Colon (tissue), 2 donors: ENCODE data around the gene CUL2.
"Not testable (repeated sequence)": the region's sequence is repeated elsewhere in the genome, so short reads cannot be mapped to it uniquely, and the experiment has no call there.

Experiments used
- FAIRE-seq: peaks from 2 replicates; lab custom pipeline; 2012; peaks lifted over from hg19 to GRCh38; lab: Jason Lieb, UNC
- donor health status: control.
- donor health status: control.

The CUL2 gene

DNA sequence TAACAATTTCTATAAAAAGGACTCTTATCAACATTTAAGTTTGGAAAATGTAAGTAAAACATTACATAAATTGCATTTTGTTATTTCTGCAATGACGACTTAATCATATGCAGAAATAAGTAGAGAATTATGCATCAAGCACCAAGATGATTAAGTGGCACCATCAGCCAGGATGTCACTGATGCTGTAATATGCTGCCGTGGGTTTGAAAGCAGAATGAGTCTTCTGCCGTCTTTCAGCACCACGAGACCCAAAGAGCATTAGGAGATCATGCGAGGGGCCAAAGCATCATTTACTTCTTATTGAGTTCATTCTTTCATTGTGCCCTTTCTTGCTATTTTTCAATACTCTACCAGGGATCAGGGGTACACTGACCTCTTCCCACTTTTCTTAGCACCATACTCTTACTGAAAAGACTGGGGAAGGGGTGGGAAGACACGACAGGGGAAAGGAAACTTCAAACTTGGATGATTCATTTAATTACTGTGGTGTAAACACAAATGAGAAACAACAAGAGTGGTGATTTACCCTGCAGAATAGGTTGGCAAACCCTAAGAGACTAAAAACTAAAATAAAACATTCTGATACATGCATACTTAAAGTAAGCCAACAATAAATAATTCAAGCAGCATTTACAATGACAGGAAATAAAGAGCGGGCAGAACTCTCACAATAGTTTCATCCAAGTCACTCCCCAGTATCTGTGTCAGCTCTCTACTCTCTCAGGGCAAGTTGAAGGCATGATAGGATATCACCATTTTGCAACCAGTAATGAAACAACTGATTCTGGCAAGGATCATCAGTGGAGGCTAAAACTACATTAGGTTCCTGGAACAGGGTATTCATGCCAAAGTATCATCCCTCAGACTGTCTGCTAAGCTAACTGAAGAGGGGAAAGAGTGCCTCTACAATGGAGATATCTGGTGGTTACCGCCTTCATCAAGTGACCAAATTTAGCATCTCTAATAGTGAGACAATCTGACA lies 70.8 kb downstream of the CUL2 start:
- FAIRE-seq = no peak

DNA sequence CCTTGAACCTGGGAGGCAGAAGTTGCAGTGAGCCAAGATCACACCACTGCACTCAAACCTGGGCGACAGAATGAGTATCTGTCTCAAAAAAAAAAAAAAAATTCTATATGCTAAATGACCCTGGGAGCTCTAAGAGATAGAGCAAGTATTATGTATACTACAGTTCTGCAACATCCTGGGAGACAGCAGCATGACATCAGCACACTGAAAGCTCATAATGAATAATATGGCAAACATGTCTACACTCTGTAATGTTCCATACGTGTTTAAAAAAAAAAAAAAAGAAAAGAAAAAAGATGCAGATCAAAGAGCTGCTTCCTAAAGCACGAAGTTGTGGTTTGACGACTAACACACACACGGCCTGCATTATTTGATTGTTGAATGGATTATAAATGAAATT lies 72.5 kb downstream of the CUL2 start:
- no peak for FAIRE-seq

- FAIRE-seq = no peak
These were observed 74.2 kb downstream of the CUL2 start for GRCh38 chr10:35015843-35016408.

GRCh38 chr10:35012781-35013180 lies 77.4 kb downstream of the CUL2 start:
- FAIRE-seq = no peak

DNA sequence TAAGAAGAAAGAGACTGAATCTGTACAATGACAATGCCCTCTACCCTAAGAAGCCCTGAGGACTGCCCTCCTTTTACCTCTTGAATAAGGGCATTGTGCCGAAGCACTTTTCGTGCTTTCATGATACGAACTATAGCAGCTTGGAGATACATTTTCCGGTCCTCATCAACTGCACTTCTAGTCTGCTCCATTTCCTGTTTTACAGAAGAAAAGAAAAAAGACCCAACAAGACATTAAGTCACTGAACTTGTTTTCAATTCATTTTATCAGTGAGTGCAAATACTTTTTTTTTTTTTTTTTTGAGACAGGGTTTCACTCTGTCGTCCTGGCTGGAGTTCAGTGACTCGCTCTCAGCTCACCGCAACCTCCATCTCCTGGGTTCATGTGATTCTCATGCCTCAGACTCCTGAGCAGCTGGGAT lies 78.4 kb downstream of the CUL2 start:
- FAIRE-seq = no peak

GRCh38 chr10:35007858-35008301 lies 82.3 kb downstream of the CUL2 start:
- FAIRE-seq = no peak

DNA sequence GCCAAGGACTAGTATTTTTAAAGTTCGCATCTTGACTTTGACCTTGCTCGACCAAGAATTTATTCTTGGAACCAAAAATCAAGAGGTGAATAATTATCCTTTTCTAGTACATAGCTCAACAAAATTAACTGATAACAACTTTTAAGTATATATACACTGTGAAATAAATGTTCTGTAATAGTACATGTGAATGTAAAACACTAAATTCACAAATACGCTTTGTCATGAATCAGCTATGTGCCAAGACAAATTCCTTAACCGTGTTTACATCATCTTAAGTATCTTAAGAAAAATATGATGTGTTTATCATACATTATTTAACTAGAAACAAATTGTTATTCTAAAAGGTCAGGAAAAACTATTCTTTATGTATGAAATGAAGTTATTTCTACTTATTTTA lies 83.3 kb downstream of the CUL2 start:
- FAIRE-seq = no peak

GRCh38 chr10:35005868-35006267 lies 84.3 kb downstream of the CUL2 start:
- no peak for FAIRE-seq

GRCh38 chr10:35004651-35005050 lies 85.5 kb downstream of the CUL2 start:
- no peak for FAIRE-seq

DNA sequence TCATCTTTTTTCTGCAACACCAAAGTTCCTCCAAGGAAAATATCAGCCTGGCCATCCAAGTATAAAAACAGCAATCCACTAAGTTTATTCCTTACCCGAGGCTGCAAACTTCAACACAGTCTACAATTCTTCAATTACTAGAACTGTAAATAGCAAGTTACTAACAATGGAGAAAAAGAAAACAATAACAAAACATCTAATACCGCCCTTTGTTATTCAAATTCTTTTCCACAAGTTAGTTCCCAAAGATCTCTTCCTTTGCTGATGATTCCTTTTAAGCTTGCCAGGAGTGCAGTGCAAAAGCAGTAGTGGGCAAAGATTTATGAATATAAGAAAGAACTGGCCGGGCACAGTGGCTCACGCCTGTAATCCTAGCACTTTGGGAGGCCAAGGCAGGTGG lies 86.2 kb downstream of the CUL2 start:
- no peak for FAIRE-seq

DNA sequence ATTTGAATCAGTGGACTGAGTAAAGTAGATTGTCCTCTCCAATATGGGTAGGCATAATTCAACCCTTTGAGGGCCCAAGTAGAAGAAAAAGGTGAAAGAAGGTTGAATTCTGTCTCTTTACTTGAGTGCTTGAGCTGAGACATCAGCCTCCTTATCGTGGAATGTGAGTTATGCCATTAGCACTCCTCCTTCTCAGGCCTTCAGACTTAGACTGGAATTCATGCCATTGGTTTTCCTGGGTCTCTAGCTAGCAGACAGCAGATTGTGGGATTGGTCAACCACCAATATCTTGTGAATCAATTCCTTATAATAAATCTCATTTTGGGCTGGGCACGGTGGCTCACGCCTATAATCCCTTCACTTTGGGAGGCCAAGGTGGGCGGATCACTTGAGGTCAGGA lies 89.2 kb downstream of the CUL2 start:
- FAIRE-seq = no peak

- no peak for FAIRE-seq
These were observed 90.6 kb downstream of the CUL2 start for GRCh38 chr10:34999532-34999931.

DNA sequence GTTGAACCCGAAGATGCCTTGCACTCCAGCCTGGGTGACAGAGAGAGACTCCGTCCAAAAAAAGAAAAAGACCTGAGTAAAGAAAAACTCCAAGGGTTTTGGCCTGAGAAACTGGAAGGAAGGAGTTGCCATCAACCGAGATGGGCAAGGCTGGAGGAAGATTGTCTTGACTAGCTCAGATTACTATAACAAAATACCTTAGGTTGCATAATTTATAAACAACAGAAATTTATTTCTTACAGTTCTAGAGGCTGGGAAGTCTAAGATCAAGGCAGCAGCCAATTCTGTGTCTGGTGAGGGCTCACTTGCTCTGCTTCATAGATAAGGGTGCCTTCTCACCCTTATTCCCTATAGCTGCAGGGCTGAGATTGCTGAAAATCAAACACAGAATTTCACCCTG lies 91.2 kb downstream of the CUL2 start:
- FAIRE-seq = no peak

DNA sequence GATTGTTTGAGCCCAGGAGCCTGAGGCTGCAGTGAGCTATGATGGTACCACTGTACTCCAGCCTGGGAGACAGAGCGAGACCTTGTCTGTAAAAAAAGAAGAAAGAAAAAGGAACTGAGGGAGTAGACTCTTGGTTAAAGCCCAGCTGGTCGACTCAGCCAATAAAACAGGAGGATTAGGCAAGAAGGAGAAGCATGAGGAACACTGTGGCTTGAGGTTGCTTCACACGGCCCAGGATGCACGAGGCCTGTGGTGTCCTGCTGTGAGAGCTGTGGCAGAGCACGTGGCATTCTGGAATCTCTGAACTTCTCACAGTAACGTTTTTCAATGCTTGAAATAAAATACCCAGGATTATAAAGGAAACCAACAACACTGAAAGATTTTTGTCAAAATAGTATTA lies 93.3 kb downstream of the CUL2 start:
- no peak for FAIRE-seq

GRCh38 chr10:34995925-34996324 lies 94.2 kb downstream of the CUL2 start:
- no peak for FAIRE-seq

GRCh38 chr10:34994565-34995142 lies 95.5 kb downstream of the CUL2 start:
- no peak for FAIRE-seq

DNA sequence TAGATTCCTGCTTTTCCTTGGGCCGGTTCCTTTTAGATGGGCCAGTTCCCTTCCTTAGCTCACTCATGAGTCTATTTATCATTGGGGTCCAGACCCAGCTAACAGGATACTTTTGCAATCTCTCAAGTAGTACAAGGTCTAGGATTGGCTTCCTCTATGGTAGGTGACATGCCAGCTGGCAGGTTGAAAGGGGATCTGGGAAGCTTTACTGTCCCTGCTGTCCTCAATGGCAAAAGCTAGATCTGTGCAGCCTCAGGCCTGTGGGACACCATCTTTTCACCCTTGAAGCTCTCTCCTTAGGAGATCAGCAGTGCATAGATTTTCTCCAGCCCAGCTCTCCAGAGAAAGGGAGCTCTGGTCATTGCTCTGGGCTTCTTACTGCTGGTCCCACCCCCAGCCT lies 96.4 kb downstream of the CUL2 start:
- FAIRE-seq = no peak

- FAIRE-seq = not testable (repeated sequence)
These were observed 99.0 kb downstream of the CUL2 start for GRCh38 chr10:34991117-34991516.

DNA sequence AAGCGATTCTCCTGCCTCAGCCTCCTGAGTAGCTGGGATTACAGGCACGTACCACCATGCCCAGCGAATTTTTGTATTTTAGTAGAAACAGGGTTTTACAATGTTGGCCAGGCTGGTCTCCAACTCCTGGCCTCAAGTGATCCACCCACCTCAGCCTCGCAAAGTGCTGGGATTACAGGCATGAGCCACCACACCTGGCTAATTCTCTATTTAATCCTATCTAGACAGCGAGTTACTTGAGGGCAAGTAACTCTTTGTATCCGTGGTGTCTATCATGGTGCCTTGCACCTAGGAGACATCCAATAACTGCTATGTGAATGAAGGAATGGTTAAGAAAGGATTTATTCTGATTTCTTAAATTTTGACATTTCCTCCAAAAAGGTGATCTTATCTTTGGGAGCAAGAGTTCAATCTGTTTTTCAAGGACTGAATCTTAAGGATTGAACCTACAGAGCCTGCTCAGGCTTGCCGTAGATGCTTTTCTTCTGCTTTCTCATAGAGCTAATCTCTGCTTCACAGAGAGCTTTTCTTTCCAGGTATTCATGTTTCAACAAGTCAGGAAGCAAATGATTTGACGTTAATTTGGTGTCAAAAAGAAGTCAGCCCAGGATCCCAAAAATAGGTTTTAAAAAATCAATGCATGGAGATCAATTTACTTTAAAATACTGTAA lies 101.6 kb downstream of the CUL2 start:
- FAIRE-seq = no peak

DNA sequence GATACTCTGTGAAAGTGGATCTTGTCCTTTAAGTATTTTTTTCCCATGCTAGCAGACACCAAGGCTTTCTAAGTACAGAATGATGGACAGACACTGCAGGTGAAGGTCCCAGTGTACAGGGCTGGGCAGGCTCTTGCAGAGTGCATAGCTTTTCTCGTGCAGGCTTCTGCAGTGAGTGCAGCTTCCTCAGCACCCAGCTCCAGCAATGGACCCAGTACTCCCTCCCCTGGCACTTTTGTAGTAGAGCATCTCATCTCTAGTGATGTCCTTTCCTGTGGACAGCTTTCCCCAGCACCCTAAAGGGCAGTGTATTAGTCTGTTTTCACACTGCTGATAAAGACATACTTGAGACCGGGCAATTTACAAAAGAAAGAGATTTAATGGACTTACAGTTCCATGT lies 104.3 kb downstream of the CUL2 start:
- no peak for FAIRE-seq

DNA sequence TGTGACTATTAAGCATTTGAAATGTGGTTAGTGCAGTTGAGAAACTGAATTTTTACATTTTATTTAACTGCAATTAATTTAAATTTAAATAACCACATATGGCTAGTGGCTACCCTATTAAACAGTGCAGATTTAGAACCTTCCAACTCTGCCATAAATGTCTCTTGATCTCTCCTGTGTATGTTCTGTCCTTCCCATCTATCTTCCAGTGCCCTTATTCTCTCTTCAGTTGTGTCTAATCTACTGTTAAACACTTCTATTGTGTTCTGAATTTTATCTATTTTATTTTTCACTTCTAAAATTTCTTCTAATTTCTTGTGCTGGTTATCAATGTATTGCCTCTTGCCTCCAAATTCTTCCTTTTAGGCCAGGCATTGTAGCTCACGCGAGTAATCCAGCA lies 105.0 kb downstream of the CUL2 start:
- no peak for FAIRE-seq

DNA sequence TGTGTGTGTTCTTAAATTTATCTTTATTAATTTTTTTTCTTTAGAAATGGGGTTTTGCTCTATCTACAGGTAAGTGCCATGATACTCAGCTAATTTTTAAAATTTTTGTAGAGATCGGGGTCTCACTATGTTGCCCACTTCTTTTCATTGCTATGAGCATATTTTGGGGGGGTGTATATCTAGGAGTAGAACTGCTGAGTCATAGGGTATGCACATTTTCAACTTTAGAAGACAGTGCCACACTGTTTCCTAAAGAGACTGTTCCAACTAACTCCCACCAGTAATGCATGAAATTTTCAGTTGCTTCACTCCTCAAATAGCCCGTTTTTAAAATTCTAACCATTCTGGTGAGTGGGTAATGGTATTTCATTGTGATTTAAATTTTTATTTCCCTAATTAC lies 108.3 kb downstream of the CUL2 start:
- FAIRE-seq = no peak

DNA sequence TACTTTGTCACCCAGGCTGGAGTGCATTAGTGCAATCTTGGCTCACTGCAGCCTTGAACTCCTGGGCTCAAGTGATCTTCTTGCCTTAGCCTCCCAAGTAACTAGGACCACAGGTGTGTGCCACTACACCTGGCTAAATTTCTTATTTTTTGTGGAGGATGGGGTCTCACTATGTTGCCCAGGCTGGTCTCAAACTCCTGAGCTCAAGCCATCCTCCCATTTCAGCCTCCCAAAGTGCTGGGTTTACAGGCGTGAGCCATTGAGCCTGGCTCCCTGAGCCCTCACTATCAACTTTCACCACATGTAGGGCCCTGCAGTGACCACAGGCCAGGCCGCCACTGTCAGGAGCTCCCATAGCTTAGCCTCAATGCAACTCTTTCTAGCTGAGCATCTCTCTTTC lies 110.2 kb downstream of the CUL2 start:
- no peak for FAIRE-seq
